GM08714 (cell line): Measurements from ENCODE around the gene IL5RA.

Source experiments
- H3K4me3 ChIP-seq: fragments of 200-500 bp; sonication (Bioruptor generic); 2 replicates; pipeline ENCODE4 v1.5.1; 2014; ENCODE audit warnings: mild to moderate bottlenecking, low read length, inconsistent platforms
- ZNF274 ChIP-seq: IDR thresholded peaks from 2 replicates; pipeline ENCODE4 v1.6.1; 2012; ENCODE audit warnings: mild to moderate bottlenecking, low read depth, low read length

The IL5RA gene

GRCh38 chr3:3087279-3087678 is 22.9 kb downstream of the IL5RA start:
- no peak overlapping the region for H3K4me3 ChIP-seq
- TF ChIP-seq ZNF274, result no peak

GRCh38 chr3:3086239-3086638 is 23.9 kb downstream of the IL5RA start:
- TF ChIP-seq ZNF274, result no peak
- no peak overlapping the region for H3K4me3 ChIP-seq

GRCh38 chr3:3085782-3086181 is 24.4 kb downstream of the IL5RA start:
- no peak overlapping the region for H3K4me3 ChIP-seq
- TF ChIP-seq ZNF274, result no peak

- H3K4me3 ChIP-seq, result no peak overlapping the region
- TF ChIP-seq ZNF274, result no peak
Observed at GRCh38 chr3:3084890-3085289, 25.3 kb downstream of the IL5RA start.

- H3K4me3 ChIP-seq, result peak overlapping the region; percentile 33; the same call in 1 of the 2 replicates
- TF ChIP-seq ZNF274, result no peak
Observed at GRCh38 chr3:3082234-3082924, 27.8 kb downstream of the IL5RA start.

GRCh38 chr3:3081381-3082233 is 28.6 kb downstream of the IL5RA start:
- H3K4me3 ChIP-seq, result peak overlapping the region; percentile 47; the same call in 1 of the 2 replicates
- TF ChIP-seq ZNF274, result no peak

GRCh38 chr3:3080309-3080708 is 29.9 kb downstream of the IL5RA start:
- no peak for TF ChIP-seq ZNF274

GRCh38 chr3:3074551-3075257 is 35.5 kb downstream of the IL5RA start:
- TF ChIP-seq ZNF274, result no peak
- no peak overlapping the region for H3K4me3 ChIP-seq

More at GRCh38 chr3:3080309-3080708, 29.9 kb downstream of the IL5RA start:
- no peak overlapping the region for H3K4me3 ChIP-seq

- no peak for TF ChIP-seq ZNF274
- no peak overlapping the region for H3K4me3 ChIP-seq
Observed at GRCh38 chr3:3071136-3071535, 39.0 kb downstream of the IL5RA start.

GRCh38 chr3:3069723-3070122 is 40.5 kb downstream of the IL5RA start:
- H3K4me3 ChIP-seq, result no peak overlapping the region
- no peak for TF ChIP-seq ZNF274

GRCh38 chr3:3068358-3068881 is 41.8 kb downstream of the IL5RA start:
- no peak for TF ChIP-seq ZNF274
- H3K4me3 ChIP-seq, result no peak overlapping the region

GRCh38 chr3:3066910-3067309 is 43.3 kb downstream of the IL5RA start:
- no peak for TF ChIP-seq ZNF274
- H3K4me3 ChIP-seq, result no peak overlapping the region

GRCh38 chr3:3066378-3066777 is 43.8 kb downstream of the IL5RA start:
- no peak for TF ChIP-seq ZNF274
- no peak overlapping the region for H3K4me3 ChIP-seq

GRCh38 chr3:3065876-3066275 is 44.3 kb downstream of the IL5RA start:
- no peak for TF ChIP-seq ZNF274
- H3K4me3 ChIP-seq, result no peak overlapping the region
